Thyroid gland (tissue), 4 donors: ENCODE data around the gene DCAF8L1.
"Not testable (repeated sequence)": the region's sequence is repeated elsewhere in the genome, so short reads cannot be mapped to it uniquely, and the experiment has no call there.

Experiments used
- POLR2A ChIP-seq, 2 donors: fragments of 450-650 bp; IDR thresholded peaks; one replicate each; pipeline ENCODE4 v1.6.1; 2017; ENCODE audit warnings: antibody characterized with exemption in 2 of 2, mild to moderate bottlenecking in 2 of 2, moderate library complexity in 1 of 2
- TF ChIP-seq, protein P1 (sequence below), 6 experiments: fragments of 200-600 bp in 3 of 6; fragments of 450-650 bp in 3 of 6; sonication (generic) in 3 of 6; IDR thresholded peaks; one replicate each; pipeline ENCODE4 v1.5.1; 2016 to 2019; ENCODE audit warnings: antibody characterized with exemption in 6 of 6, mild to moderate bottlenecking in 2 of 6, inconsistent platforms in 1 of 6, moderate library complexity in 1 of 6

DNA sequence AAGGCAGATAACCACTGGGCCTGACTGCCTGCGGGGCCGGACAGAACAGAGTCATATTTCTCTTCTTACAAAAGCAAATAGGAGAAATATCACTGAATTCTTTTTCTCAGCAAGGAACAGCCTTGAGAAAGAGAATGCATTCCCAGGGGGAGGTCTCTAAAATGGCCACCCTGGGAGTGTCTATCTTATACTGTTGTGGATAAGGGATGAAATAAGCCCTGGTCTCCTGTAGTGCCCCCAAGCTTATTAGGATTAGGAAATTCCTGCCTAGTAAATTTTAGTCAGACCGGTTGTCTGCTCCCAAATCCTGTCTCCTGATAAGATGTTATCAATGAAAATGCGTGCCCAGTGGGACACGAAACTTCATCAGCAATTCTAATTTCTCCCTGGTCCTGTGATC, 20.8 kb downstream of the DCAF8L1 start:
- TF ChIP-seq POLR2A (IDR thresholded peaks at IDR 0.05) = not testable (repeated sequence)
- TF ChIP-seq, protein P1, sequence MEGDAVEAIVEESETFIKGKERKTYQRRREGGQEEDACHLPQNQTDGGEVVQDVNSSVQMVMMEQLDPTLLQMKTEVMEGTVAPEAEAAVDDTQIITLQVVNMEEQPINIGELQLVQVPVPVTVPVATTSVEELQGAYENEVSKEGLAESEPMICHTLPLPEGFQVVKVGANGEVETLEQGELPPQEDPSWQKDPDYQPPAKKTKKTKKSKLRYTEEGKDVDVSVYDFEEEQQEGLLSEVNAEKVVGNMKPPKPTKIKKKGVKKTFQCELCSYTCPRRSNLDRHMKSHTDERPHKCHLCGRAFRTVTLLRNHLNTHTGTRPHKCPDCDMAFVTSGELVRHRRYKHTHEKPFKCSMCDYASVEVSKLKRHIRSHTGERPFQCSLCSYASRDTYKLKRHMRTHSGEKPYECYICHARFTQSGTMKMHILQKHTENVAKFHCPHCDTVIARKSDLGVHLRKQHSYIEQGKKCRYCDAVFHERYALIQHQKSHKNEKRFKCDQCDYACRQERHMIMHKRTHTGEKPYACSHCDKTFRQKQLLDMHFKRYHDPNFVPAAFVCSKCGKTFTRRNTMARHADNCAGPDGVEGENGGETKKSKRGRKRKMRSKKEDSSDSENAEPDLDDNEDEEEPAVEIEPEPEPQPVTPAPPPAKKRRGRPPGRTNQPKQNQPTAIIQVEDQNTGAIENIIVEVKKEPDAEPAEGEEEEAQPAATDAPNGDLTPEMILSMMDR (IDR thresholded peaks at IDR 0.05) = not testable (repeated sequence)
